ENCODE measurements around the gene PTGES2.

The PTGES2 gene

DNA sequence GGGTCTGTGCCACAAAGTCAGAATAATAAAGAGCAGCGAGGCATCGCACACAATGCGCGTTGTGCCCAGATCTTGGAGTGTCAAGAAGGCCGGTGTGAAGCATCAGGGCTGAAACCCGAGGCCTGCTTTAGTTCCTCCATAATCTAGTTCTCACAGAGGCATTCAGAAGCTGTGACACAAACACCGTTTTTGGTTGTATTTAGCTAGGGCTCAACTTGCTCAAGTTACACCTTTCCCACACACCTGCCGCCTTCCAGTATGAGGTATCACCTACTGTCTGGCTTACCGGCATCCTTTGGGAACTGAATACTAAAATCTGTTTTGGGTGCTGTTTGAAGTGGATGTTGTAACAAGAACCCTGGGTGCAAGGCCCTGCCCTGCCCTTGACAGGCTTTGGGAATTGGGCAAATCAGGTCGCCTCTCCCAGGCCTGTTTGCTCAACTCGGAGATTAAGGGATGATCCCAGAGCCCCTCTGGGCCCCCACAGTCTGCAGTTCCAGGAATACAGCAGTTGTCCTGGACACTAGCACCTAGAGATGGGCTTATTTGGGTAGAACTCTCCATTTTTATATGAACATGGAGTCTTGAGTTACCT, 32.5 kb downstream of the PTGES2 start:
- TF ChIP-seq, protein P1, sequence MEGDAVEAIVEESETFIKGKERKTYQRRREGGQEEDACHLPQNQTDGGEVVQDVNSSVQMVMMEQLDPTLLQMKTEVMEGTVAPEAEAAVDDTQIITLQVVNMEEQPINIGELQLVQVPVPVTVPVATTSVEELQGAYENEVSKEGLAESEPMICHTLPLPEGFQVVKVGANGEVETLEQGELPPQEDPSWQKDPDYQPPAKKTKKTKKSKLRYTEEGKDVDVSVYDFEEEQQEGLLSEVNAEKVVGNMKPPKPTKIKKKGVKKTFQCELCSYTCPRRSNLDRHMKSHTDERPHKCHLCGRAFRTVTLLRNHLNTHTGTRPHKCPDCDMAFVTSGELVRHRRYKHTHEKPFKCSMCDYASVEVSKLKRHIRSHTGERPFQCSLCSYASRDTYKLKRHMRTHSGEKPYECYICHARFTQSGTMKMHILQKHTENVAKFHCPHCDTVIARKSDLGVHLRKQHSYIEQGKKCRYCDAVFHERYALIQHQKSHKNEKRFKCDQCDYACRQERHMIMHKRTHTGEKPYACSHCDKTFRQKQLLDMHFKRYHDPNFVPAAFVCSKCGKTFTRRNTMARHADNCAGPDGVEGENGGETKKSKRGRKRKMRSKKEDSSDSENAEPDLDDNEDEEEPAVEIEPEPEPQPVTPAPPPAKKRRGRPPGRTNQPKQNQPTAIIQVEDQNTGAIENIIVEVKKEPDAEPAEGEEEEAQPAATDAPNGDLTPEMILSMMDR (IDR thresholded peaks at IDR 0.05; ENCODE audit: low read depth, low read length, missing control alignments), result no peak
- DNase-seq (ENCODE audit: extremely low read depth, low read depth), result no peak
- H3K4me3 ChIP-seq (replicated peaks; ENCODE audit: low read depth, low read length), result no peak overlapping the region

DNA sequence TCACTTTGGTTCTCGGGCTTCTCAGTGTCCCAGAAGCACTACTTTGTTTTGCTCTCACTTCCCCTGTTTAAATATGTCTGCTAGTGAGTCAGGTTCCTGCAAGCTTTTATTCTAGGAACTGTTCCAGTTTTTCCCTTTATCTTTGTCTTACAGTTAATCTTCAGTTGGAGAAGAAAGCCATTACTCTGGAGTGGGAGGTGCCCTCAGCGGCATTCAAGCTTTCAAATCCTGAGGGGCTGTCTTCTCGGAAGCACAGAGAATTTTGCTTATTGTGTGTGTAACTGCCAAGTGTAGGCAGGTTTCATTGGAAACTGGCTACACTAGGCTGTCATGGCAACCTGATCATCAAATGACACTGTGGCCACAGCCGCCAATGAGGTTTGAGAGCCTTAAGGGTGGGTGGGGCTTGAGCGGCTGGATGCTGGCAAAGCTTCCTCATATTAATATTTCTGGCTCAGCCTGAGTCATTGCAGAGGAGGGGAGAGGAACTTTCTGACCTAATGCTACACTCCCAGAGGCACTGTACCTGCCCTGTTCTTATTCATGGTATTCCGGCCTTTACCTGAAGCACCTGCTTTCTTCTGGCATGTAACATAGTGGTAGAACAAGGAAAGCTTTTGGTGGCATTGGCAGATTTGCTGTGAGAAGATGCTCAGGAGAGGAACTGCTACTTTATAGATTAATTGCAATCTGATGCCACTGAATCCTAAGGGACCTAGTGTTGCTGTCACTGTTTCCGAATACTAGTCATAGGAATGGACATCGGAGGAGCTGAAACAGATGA, 33.2 kb downstream of the PTGES2 start:
- H3K4me3 ChIP-seq (replicated peaks; ENCODE audit: low read depth, low read length), result peak overlapping the region; percentile 27
- peak; percentile 92 for DNase-seq (ENCODE audit: extremely low read depth, low read depth)
- TF ChIP-seq, protein P1 (IDR thresholded peaks at IDR 0.05; ENCODE audit: low read depth, low read length, missing control alignments), result no peak

DNA sequence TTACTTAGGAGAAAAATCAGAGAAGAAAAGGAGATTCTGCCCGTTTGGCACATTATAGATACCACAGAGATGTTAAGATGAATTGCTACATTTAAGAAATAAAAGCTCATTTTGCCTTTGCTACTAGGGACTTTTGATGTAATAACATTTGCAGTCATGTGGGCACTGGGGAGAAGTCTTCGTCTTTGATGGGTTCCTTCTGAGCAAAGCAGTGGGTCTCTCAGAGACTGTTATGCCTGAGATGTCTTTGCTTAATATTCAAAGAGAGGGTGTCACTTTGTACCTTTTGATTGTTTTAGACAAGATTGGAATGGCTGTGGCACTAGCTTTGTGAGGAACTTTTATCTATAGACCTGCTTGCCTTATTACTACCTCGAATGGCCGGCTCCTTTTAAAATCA, 34.5 kb downstream of the PTGES2 start:
- TF ChIP-seq, protein P1 (IDR thresholded peaks at IDR 0.05; ENCODE audit: low read depth, low read length, missing control alignments), result no peak
- H3K4me3 ChIP-seq (replicated peaks; ENCODE audit: low read depth, low read length), result no peak overlapping the region
- DNase-seq (ENCODE audit: extremely low read depth, low read depth), result no peak

DNA sequence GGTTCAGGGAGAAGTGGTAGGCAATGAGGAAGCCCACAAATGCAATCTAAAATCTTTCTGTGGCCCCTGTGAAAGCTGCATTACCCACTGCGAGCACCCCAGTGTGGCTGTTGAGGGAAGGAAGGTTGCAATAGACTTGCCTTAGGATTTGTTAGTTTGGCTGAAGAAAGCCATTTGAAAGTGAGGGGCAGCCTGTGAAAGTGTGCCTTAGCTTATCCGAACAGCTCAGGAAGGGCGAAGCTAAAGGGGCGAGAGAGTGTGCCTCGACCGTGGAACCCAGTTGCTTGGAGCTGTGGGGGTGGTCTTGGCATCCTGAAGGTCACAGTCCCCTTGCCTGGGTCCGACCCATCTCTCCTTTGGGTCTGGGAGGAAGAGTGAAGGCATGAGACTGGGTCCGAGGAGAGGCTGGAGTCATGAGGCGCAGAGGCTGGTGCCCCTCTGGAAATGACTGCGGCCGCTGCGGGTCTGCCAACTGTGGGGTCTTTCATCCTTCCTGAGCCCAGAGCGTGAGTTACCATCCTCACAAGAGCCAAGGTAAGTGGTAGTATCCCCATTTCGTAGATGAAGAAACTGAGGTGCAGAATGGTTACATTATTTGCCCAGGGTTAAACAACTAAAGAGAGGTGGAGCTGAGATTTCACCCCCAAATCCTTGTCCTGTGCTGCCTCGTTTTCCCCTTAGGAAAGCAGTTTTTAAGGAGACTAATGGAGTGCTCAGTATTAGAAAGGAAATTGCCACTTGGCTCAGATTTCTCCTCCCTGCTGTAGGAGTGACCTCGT, 35.1 kb downstream of the PTGES2 start:
- DNase-seq (ENCODE audit: extremely low read depth, low read depth), result no peak
- peak overlapping the region; percentile 39 for H3K4me3 ChIP-seq (replicated peaks; ENCODE audit: low read depth, low read length)
- TF ChIP-seq, protein P1 (IDR thresholded peaks at IDR 0.05; ENCODE audit: low read depth, low read length, missing control alignments), result no peak

DNA sequence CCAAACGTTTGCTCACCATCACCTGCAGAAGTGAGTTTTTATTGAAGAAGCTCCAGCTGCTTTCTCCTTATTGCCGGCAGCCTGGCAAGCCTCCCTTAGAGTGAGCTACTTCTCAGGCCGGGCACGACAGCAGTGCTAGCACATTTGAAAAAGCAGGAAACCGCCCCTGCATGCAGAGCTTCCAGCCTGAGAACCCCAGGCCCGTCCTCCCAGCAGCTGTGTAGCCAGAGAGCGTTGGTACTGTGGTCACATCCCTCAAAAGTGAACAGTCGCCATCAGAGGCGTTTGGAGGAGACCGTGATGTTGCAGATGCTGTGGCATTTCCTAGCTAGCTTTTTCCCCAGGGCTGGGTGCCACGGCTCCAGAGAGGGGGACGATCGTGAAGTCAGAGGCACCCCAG, 36.0 kb downstream of the PTGES2 start:
- TF ChIP-seq, protein P1 (IDR thresholded peaks at IDR 0.05; ENCODE audit: low read depth, low read length, missing control alignments), result no peak
- no peak for DNase-seq (ENCODE audit: extremely low read depth, low read depth)
- peak overlapping the region; percentile 39 for H3K4me3 ChIP-seq (replicated peaks; ENCODE audit: low read depth, low read length)

DNA sequence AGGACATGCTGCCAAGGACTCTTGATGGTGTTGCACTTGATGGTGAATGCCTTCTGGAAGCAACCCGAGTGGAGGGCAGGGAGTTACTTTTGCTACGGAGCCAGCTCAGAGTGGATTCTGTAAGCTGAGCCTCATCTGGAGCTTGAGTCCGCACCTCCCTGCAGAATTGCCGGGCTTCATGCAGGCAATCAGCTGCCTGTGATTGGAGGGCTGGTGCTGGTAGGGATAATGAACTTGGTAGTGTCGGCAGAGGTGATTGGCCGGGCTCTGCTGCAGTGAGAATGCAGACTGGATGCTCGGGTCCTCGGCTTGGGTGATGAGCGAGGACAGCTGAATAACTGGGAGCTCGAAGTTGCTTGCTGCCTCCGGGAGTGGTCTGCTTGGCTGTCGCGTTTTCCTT, 36.4 kb downstream of the PTGES2 start:
- DNase-seq (ENCODE audit: extremely low read depth, low read depth), result peak; percentile 83
- H3K4me3 ChIP-seq (replicated peaks; ENCODE audit: low read depth, low read length), result peak overlapping the region; percentile 39
- TF ChIP-seq, protein P1 (IDR thresholded peaks at IDR 0.05; ENCODE audit: low read depth, low read length, missing control alignments), result no peak
